SK-N-SH (cell line): ENCODE data around the gene HIBADH. TPM values are rescaled to one million over a fixed set of nuclear protein-coding genes. Genes with fewer than 3 reads are reported as not detected.

Experiments used
- CTCF ChIA-PET: fragments of 300-600, 350-600 bp; formaldehyde crosslinking; extraction: SDS; loops from one replicate; lab custom pipeline; 2021; lab: Yijun Ruan, JAX
- POLR2A ChIA-PET: fragments of 350-600 bp; sonication (Branson Sonifier 250); formaldehyde crosslinking; extraction: SDS; loops from one replicate; lab custom pipeline; 2020; ENCODE audit warnings: antibody characterized with exemption, inconsistent platforms; lab: Yijun Ruan, JAX
- DNase-seq: peaks from one replicate; pipeline ENCODE4 v3.0.0; 2012
- H2AFZ ChIP-seq: fragments of 200-600 bp; sonication (generic); 2 replicates; pipeline ENCODE4 v1.8.1; 2016; ENCODE audit warnings: antibody characterized with exemption, mild to moderate bottlenecking, low read depth
- H3F3A ChIP-seq: fragments of 200-600 bp; sonication (generic); replicated peaks from 2 replicates; pipeline ENCODE3; 2016; ENCODE audit warnings: antibody characterized with exemption, mild to moderate bottlenecking; ENCODE audit not compliant: insufficient read depth
- H3K27ac ChIP-seq, 2 experiments: fragments of 200-500 bp in 1 of 2; fragments of 200-600 bp in 1 of 2; sonication (Bioruptor generic) in 1 of 2; sonication (generic), shearing (Covaris generic) in 1 of 2; 2 replicates each; pipeline versions ENCODE4 v1.5.1 to v1.6.1; 2014 to 2016; ENCODE audit warnings: low read depth in 2 of 2, inconsistent platforms in 1 of 2, low read length in 1 of 2, mild to moderate bottlenecking in 1 of 2, mixed read lengths in 1 of 2
- H3K27me3 ChIP-seq: fragments of 200-600 bp; sonication (generic), shearing (Covaris generic); 2 replicates; pipeline ENCODE4 v1.6.1; 2016; ENCODE audit warnings: mixed run types; ENCODE audit not compliant: insufficient read depth
- H3K36me3 ChIP-seq, 2 experiments: fragments of 200-500 bp in 1 of 2; fragments of 200-600 bp in 1 of 2; sonication (Bioruptor generic) in 1 of 2; sonication (generic) in 1 of 2; replicated peaks in 1 of 2; 2 replicates each; pipeline versions ENCODE3 to v1.5.1; 2014 to 2016; ENCODE audit warnings: low read length in 1 of 2, mild to moderate bottlenecking in 1 of 2; ENCODE audit not compliant: insufficient read depth in 2 of 2, control insufficient read depth in 1 of 2
- H3K4me1 ChIP-seq, 2 experiments: fragments of 200-500 bp in 1 of 2; fragments of 200-600 bp in 1 of 2; sonication (Bioruptor generic) in 1 of 2; sonication (generic), shearing (Covaris generic) in 1 of 2; 2 replicates each; pipeline versions ENCODE4 v1.5.1 to v1.6.1; 2014 to 2016; ENCODE audit warnings: low read depth in 1 of 2, low read length in 1 of 2, mixed run types in 1 of 2; ENCODE audit not compliant: insufficient read depth in 2 of 2, control insufficient read depth in 1 of 2
- H3K4me2 ChIP-seq: fragments of 200-600 bp; sonication (generic), shearing (Covaris generic); 2 replicates; pipeline ENCODE4 v1.6.1; 2017; ENCODE audit warnings: mixed run types
- H3K4me3 ChIP-seq, 2 experiments: fragments of 200-500 bp in 1 of 2; fragments of 200-600 bp in 1 of 2; sonication (Bioruptor generic) in 1 of 2; sonication (generic), shearing (Covaris generic) in 1 of 2; 2 replicates each; pipeline versions ENCODE4 v1.5.1 to v1.8.1; 2014 to 2016; ENCODE audit warnings: low read depth in 2 of 2, inconsistent platforms in 1 of 2, low read length in 1 of 2, mild to moderate bottlenecking in 1 of 2, mixed read lengths in 1 of 2, moderate library complexity in 1 of 2
- H3K79me2 ChIP-seq: fragments of 200-600 bp; sonication (generic); 2 replicates; pipeline ENCODE4 v1.8.1; 2017; ENCODE audit warnings: mild to moderate bottlenecking; ENCODE audit not compliant: insufficient read depth
- H3K9ac ChIP-seq: fragments of 200-600 bp; sonication (generic); 2 replicates; pipeline ENCODE4 v1.6.1; 2017; ENCODE audit warnings: mixed run types
- H3K9me2 ChIP-seq: fragments of 200-600 bp; sonication (generic); 2 replicates; pipeline ENCODE4 v1.6.1; 2017; ENCODE audit warnings: mixed run types
- H3K9me3 ChIP-seq: fragments of 200-600 bp; sonication (generic); 2 replicates; pipeline ENCODE4 v1.6.1; 2017; ENCODE audit warnings: mixed run types, mild to moderate bottlenecking, moderate library complexity
- H4K20me1 ChIP-seq: fragments of 200-600 bp; sonication (generic); 2 replicates; pipeline ENCODE4 v1.6.1; 2017; ENCODE audit warnings: mild to moderate bottlenecking, mixed run types; ENCODE audit not compliant: insufficient read depth
- CHD2 ChIP-seq: fragments of 150-350 bp; IDR thresholded peaks from 2 replicates; pipeline ENCODE4 v1.6.1; 2018; ENCODE audit warnings: low read length; ENCODE audit not compliant: partially characterized antibody
- ELF1 ChIP-seq: IDR thresholded peaks from 2 replicates; pipeline ENCODE4 v1.4.0; 2012
- EP300 ChIP-seq, 2 experiments: IDR thresholded peaks; 2 replicates each; pipeline versions ENCODE4 v1.4.0 to v1.6.1; 2012; ENCODE audit warnings: borderline replicate concordance in 1 of 2, low read depth in 1 of 2, low read length in 1 of 2
- EZH2phosphoT487 ChIP-seq: fragments of 200-600 bp; sonication (generic); IDR thresholded peaks from 2 replicates; pipeline ENCODE4 v1.6.1; 2017; ENCODE audit warnings: low read depth, mixed run types, mild to moderate bottlenecking, antibody characterized with exemption, moderate library complexity, borderline replicate concordance
- FOXJ3 ChIP-seq: sonication (generic); formaldehyde crosslinking; IDR thresholded peaks from 2 replicates; pipeline ENCODE4 v1.5.1; 2020; ENCODE audit warnings: mild to moderate bottlenecking, missing genetic modification reagents
- FOXM1 ChIP-seq: IDR thresholded peaks from 2 replicates; pipeline ENCODE4 v1.4.0; 2012; ENCODE audit warnings: low read depth, mild to moderate bottlenecking
- GABPA ChIP-seq: IDR thresholded peaks from 2 replicates; pipeline ENCODE4 v1.4.0; 2012; ENCODE audit warnings: low read depth, mild to moderate bottlenecking
- GATA2 ChIP-seq: sonication (generic); formaldehyde crosslinking; IDR thresholded peaks from 2 replicates; pipeline ENCODE4 v1.5.0; 2020; ENCODE audit warnings: mild to moderate bottlenecking, missing genetic modification reagents
- JUND ChIP-seq: IDR thresholded peaks from 2 replicates; pipeline ENCODE4 v1.4.0; 2012
- MAX ChIP-seq: IDR thresholded peaks from 2 replicates; pipeline ENCODE4 v1.4.0; 2012; ENCODE audit warnings: low read depth
- NFIC ChIP-seq: IDR thresholded peaks from 2 replicates; pipeline ENCODE4 v1.4.0; 2012; ENCODE audit warnings: borderline replicate concordance
- NRF1 ChIP-seq: IDR thresholded peaks from 2 replicates; pipeline ENCODE4 v1.6.1; 2012; ENCODE audit warnings: low read depth, mild to moderate bottlenecking, low read length
- PBX3 ChIP-seq: IDR thresholded peaks from 2 replicates; pipeline ENCODE4; 2012
- RFX5 ChIP-seq: IDR thresholded peaks from 2 replicates; pipeline ENCODE4 v1.6.1; 2012; ENCODE audit warnings: mild to moderate bottlenecking, improper control_type of control experiment, low read length
- RXRA ChIP-seq: IDR thresholded peaks from 2 replicates; pipeline ENCODE4 v1.4.0; 2012; ENCODE audit warnings: low read depth, mild to moderate bottlenecking, borderline replicate concordance
- SIN3A ChIP-seq: IDR thresholded peaks from 2 replicates; pipeline ENCODE4 v1.6.1; 2012; ENCODE audit warnings: low read depth, mild to moderate bottlenecking, low read length, moderate library complexity, borderline replicate concordance
- TAF1 ChIP-seq: IDR thresholded peaks from 2 replicates; pipeline ENCODE4 v1.6.1; 2012; ENCODE audit warnings: low read depth, mild to moderate bottlenecking, low read length, moderate library complexity, borderline replicate concordance
- TCF12 ChIP-seq: IDR thresholded peaks from 2 replicates; pipeline ENCODE4 v1.4.0; 2012
- USF1 ChIP-seq: IDR thresholded peaks from 2 replicates; pipeline ENCODE4 v1.4.0; 2012; ENCODE audit warnings: low read depth, borderline replicate concordance
- YY1 ChIP-seq: IDR thresholded peaks from 2 replicates; pipeline ENCODE4 v1.4.0; 2012; ENCODE audit warnings: low read depth, mild to moderate bottlenecking
- WGBS: methylation state at CpG from one replicate; pipeline ENCODE4 v1.1.6; 2017; ENCODE audit warnings: low lambda C conversion rate; 5-methylcytosine and 5-hydroxymethylcytosine counted together
- polyA plus RNA-seq, 3 experiments: library from polyadenylated mRNA; depleted of rRNA; stranded (reverse); fragments of >200 nt; gene quantifications; 2 replicates each; pipeline ENCODE4 v1.2.3, GENCODE V29; 2012

The HIBADH gene
- polyA plus RNA-seq, 1 of the 3 experiments (the other 2 are of a cell fraction), result 71.8 TPM

- Histone ChIP-seq H3K9me2 (no peaks in the 10 kb centered on the region), H3K4me2 (no peak overlapping the region), H4K20me1 (no peaks in the 10 kb centered on the region), H3K4me1 (no peaks in the 10 kb centered on the region), H3K36me3 (no peaks in the 10 kb centered on the region), H3K79me2 (no peaks in the 10 kb centered on the region), H3K4me3 (no peak overlapping the region), H3K27ac (no peak overlapping the region), H2AFZ (no peak overlapping the region), H3F3A (no peaks in the 10 kb centered on the region), H3K9ac (no peak overlapping the region), H3K9me3 (no peaks in the 10 kb centered on the region), H3K27me3 (no peaks in the 10 kb centered on the region)
- no peak for TF ChIP-seq CHD2
- no peak for TF ChIP-seq GATA2 (CRISPR knock-in tag)
- no peak for TF ChIP-seq TCF12
- no peak for TF ChIP-seq JUND
- TF ChIP-seq USF1, result no peak
- no peak for TF ChIP-seq ELF1
- no peak for TF ChIP-seq RXRA
- TF ChIP-seq EP300 (IDR thresholded peaks at IDR 0.05; ENCODE audit: borderline replicate concordance in 1 of 2, low read depth in 1 of 2, low read length in 1 of 2), result no peak
- TF ChIP-seq FOXJ3, result no peak
- no peak for TF ChIP-seq NFIC
- no peak for TF ChIP-seq GABPA
- no peak for TF ChIP-seq EZH2phosphoT487
- TF ChIP-seq FOXM1, result no peak
- no peak for TF ChIP-seq RFX5
- TF ChIP-seq MAX, result no peak
- TF ChIP-seq PBX3, result no peak
- TF ChIP-seq YY1, result no peak
- no peak for TF ChIP-seq NRF1
- TF ChIP-seq SIN3A, result no peak
- WGBS, result 90% methylated on average over 2 of the region's 2 CpGs
- POLR2A ChIA-PET, result no interaction called here
- CTCF ChIA-PET, result interaction anchor here (1.1 kb wide), 1 partner anchor 350 kb away, joined by 3 read pairs; no protein-coding TSS in a partner anchor
- no peak for DNase-seq
Measured at GRCh38 chr7:27670177-27670576, 7.5 kb upstream of the HIBADH start.

- CTCF ChIA-PET, result interaction anchor here (1.5 kb wide), 1 partner anchor 11 kb away, joined by 3 read pairs; no protein-coding TSS in a partner anchor
- POLR2A ChIA-PET, result no interaction called here
Measured at GRCh38 chr7:27665531-27665930, 2.8 kb upstream of the HIBADH start.

More at GRCh38 chr7:27665531-27665930, 2.8 kb upstream of the HIBADH start:
- Histone ChIP-seq H3K27me3 (no peaks in the 10 kb centered on the region), H4K20me1 (no peaks in the 10 kb centered on the region), H2AFZ (no peak overlapping the region), H3K4me3 (no peak overlapping the region), H3K4me1 (peaks cover 6 to 10% of the 10 kb centered on the region in 2 experiments; a peak in 2 of 4 replicates), H3K9me3 (no peaks in the 10 kb centered on the region), H3K36me3 (no peaks in the 10 kb centered on the region), H3K27ac (no peak overlapping the region), H3K9me2 (no peaks in the 10 kb centered on the region), H3K79me2 (peaks cover 18% of the 10 kb centered on the region), H3K9ac (no peak overlapping the region), H3K4me2 (no peak overlapping the region), H3F3A (no peaks in the 10 kb centered on the region)
- no peak for TF ChIP-seq TAF1
- DNase-seq, result no peak
